GM19328 (cell line): Measurements from ENCODE around the gene LPAR1.

ENCODE experiments used
- ATAC-seq: cut with Tn5 transposase; IDR thresholded peaks from one replicate; pipeline ENCODE4 v1.9.1; 2021; ENCODE audit warnings: mild to moderate bottlenecking, moderate library complexity; ENCODE audit not compliant: unreplicated experiment

LPAR1 gene

GRCh38 chr9:110922145-110922544 is 116.1 kb downstream of the LPAR1 start:
- ATAC-seq: no peak

- no peak for ATAC-seq
Measured at GRCh38 chr9:110921705-110922104, 116.6 kb downstream of the LPAR1 start.

GRCh38 chr9:110919609-110920008 is 118.7 kb downstream of the LPAR1 start:
- ATAC-seq: no peak

- no peak for ATAC-seq
Measured at GRCh38 chr9:110919050-110919435, 119.2 kb downstream of the LPAR1 start.

GRCh38 chr9:110918316-110919049 is 119.8 kb downstream of the LPAR1 start:
- ATAC-seq: no peak

- ATAC-seq: no peak
Measured at GRCh38 chr9:110916403-110916802, 121.9 kb downstream of the LPAR1 start.

- no peak for ATAC-seq
Measured at GRCh38 chr9:110912419-110913291, 125.6 kb downstream of the LPAR1 start.

- ATAC-seq: no peak
Measured at GRCh38 chr9:110911659-110912418, 126.4 kb downstream of the LPAR1 start.

- no peak for ATAC-seq
Measured at GRCh38 chr9:110908894-110909293, 129.4 kb downstream of the LPAR1 start.

- ATAC-seq: no peak
Measured at GRCh38 chr9:110900917-110901316, 137.4 kb downstream of the LPAR1 start.

- ATAC-seq: no peak
Measured at GRCh38 chr9:110900456-110900855, 137.8 kb downstream of the LPAR1 start.

GRCh38 chr9:110898866-110899265 is 139.4 kb downstream of the LPAR1 start:
- no peak for ATAC-seq

- no peak for ATAC-seq
Measured at GRCh38 chr9:110898358-110898757, 139.9 kb downstream of the LPAR1 start.

- no peak for ATAC-seq
Measured at GRCh38 chr9:110897943-110898342, 140.3 kb downstream of the LPAR1 start.

- ATAC-seq: no peak
Measured at GRCh38 chr9:110895147-110895905, 142.9 kb downstream of the LPAR1 start.

- no peak for ATAC-seq
Measured at GRCh38 chr9:110894731-110895130, 143.5 kb downstream of the LPAR1 start.

GRCh38 chr9:110892689-110893088 is 145.6 kb downstream of the LPAR1 start:
- ATAC-seq: no peak

- ATAC-seq: no peak
Measured at GRCh38 chr9:110891760-110892159, 146.5 kb downstream of the LPAR1 start.

- no peak for ATAC-seq
Measured at GRCh38 chr9:110890416-110890815, 147.9 kb downstream of the LPAR1 start.

- ATAC-seq: no peak
Measured at GRCh38 chr9:110887276-110887675, 151.0 kb downstream of the LPAR1 start.

- no peak for ATAC-seq
Measured at GRCh38 chr9:110886832-110887231, 151.4 kb downstream of the LPAR1 start.
